Measurements from ENCODE around the gene F2R. TPM values are rescaled to one million over a fixed set of nuclear protein-coding genes. Genes with fewer than 3 reads are reported as not detected.
"Not testable (repeated sequence)": the region's sequence is repeated elsewhere in the genome, so short reads cannot be mapped to it uniquely, and the experiment has no call there.

F2R gene
- total RNA-seq, 4 donors from 2014 or later, result 0.38 to 13.0 (median 4.9) TPM

DNA sequence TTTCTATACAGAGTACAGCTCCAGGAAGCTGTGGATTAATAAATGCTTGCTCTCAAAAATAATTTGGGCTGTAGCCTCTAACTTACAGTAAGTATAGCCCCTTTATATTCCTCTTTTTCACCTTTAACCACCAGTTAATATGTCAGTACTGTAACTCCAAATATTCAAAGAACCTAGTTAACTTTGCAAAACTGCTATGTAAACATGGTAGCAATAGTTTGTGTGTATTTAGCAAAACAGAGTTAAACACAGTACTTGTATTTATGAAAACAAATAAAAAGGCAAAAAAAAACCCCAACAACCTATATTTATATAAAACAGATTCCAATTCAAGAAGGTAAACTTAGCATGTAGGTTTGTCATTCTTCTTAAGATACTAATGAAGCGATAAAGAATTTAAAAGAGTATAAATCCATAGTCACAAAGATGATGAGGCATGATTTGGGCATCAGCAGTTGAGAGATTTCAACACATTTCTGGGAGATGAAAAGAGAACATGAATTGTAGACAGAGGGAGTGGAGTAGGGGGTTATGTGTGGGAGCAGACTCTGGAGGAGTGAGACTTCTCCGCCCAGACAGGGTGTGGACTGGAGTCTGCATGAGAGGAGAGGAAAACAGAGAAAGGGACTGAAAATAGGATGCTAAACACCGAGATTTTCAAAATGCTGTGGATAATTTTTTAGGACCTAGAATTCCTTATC lies 55.9 kb downstream of the F2R start:
- Histone ChIP-seq H3K36me3 (no peaks in the 10 kb centered on the region), H3K27ac (no peak overlapping the region), H3K9me3 (no peaks in the 10 kb centered on the region), H3K27me3 (no peaks in the 10 kb centered on the region), H3K4me3 (no peak overlapping the region), H3K4me1 (peaks cover 0 to 6% (median 0%) of the 10 kb centered on the region in 3 donors)
- no peak for TF ChIP-seq POLR2A (IDR thresholded peaks at IDR 0.05)
- TF ChIP-seq, protein P1, sequence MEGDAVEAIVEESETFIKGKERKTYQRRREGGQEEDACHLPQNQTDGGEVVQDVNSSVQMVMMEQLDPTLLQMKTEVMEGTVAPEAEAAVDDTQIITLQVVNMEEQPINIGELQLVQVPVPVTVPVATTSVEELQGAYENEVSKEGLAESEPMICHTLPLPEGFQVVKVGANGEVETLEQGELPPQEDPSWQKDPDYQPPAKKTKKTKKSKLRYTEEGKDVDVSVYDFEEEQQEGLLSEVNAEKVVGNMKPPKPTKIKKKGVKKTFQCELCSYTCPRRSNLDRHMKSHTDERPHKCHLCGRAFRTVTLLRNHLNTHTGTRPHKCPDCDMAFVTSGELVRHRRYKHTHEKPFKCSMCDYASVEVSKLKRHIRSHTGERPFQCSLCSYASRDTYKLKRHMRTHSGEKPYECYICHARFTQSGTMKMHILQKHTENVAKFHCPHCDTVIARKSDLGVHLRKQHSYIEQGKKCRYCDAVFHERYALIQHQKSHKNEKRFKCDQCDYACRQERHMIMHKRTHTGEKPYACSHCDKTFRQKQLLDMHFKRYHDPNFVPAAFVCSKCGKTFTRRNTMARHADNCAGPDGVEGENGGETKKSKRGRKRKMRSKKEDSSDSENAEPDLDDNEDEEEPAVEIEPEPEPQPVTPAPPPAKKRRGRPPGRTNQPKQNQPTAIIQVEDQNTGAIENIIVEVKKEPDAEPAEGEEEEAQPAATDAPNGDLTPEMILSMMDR (IDR thresholded peaks at IDR 0.05), result no peak
- DNase-seq, result no peak
- WGBS, 2 donors, result 63 to 74% methylated on average over 3 of the region's 3 CpGs
- intact Hi-C loops (cut with DNase I), result loop anchor here (10.0 kb wide), 1 partner anchor 57 kb away; the partner anchor contains the start of gene F2R

DNA sequence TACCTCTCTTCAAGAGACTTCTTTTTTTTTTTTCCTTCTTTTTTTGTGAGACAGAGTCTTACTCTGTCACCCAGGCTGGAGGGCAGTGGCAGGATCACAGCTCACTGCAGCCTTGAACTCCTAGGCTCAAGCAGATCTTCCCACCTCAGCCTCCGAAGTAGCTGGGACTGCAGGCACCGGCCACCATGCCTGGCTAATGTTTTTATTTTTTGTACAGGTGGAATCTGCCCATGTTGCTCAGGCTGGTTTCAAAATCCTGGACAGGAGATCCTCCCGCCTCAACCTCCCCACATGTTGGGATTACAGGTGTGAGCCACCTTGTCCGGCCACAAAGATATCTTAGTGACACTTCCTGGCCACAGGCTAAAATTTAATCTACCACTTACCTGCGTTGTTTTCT lies 60.0 kb downstream of the F2R start:
- Histone ChIP-seq H3K4me3 (no peak overlapping the region), H3K27me3 (no peaks in the 10 kb centered on the region), H3K36me3 (no peaks in the 10 kb centered on the region), H3K4me1 (peaks cover 0 to 6% (median 0%) of the 10 kb centered on the region in 3 donors), H3K27ac (no peak overlapping the region), H3K9me3 (no peaks in the 10 kb centered on the region)
- DNase-seq, result no peak
- WGBS, 2 donors, result 89 to 93% methylated on average over 5 of the region's 5 CpGs
- intact Hi-C loops (cut with DNase I), result loop anchor here (5.0 to 10.0 kb wide), 2 partner anchors 61 to 174 kb away; partner anchors contain the start of gene F2R
- TF ChIP-seq, protein P1 (IDR thresholded peaks at IDR 0.05), result no peak
- TF ChIP-seq POLR2A (IDR thresholded peaks at IDR 0.05), result no peak

DNA sequence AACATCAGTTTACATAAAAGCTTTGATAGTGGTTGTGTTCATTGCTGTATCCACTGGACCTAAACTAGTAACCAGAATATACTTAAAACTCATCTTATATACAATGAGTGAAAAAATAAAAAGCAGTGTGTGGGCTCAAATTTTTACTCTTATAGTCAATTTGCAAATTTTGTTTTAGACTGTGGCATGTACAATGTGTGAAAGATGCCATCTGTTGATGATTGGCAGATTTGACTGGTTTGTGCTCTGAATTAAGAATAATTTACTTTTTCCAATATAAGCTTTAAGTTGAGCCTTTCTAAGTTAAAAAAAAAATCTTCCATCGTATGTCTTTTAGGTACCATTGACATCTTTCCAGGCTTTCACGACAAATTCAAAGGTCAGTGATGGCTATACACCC lies 60.5 kb downstream of the F2R start:
- H3K36me3 ChIP-seq, result no peaks in the 10 kb centered on the region
- TF ChIP-seq, protein P1 (IDR thresholded peaks at IDR 0.05), result no peak
- TF ChIP-seq POLR2A (IDR thresholded peaks at IDR 0.05), result no peak
- peaks cover 0 to 6% (median 0%) of the 10 kb centered on the region in 3 donors for H3K4me1 ChIP-seq
- no peaks in the 10 kb centered on the region for H3K27me3 ChIP-seq
- intact Hi-C loops (cut with DNase I), result loop anchor here (5.0 to 10.0 kb wide), 2 partner anchors 62 to 174 kb away; partner anchors contain the start of gene F2R
- no peaks in the 10 kb centered on the region for H3K9me3 ChIP-seq
- WGBS, 2 donors, result 80 to 83% methylated on average over 2 of the region's 2 CpGs
- no peak for DNase-seq
- no peak overlapping the region for H3K4me3 ChIP-seq
- H3K27ac ChIP-seq, result no peak overlapping the region

DNA sequence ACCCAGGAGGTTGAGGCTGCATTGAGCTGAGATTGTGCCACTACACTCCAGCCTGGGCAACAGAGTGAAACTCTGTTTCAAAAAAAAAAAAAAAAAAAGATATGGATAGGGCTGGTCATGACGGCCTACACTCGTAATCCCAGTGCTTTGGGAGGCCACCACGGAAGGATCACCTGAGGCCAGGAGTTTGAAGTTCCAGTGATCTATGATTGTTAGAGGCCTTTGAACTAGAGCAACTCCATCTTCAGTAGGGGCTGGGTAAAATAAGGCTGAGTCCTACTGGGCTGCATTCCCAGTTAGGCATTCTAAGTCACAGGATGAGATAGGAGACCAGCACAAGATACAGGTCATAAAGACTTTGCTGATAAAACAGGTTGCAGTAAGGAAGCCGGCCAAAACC lies 64.7 kb downstream of the F2R start:
- H3K4me3 ChIP-seq; intact Hi-C loops (cut with DNase I); DNase-seq; H3K9me3 ChIP-seq; H3K27ac ChIP-seq; H3K4me1 ChIP-seq; H3K36me3 ChIP-seq: not testable (repeated sequence)
- peaks cover 0 to 11% (median 0%) of the 10 kb centered on the region in 4 donors for H3K27me3 ChIP-seq
- WGBS, 2 donors, result 95% methylated on average over 4 of the region's 4 CpGs

DNA sequence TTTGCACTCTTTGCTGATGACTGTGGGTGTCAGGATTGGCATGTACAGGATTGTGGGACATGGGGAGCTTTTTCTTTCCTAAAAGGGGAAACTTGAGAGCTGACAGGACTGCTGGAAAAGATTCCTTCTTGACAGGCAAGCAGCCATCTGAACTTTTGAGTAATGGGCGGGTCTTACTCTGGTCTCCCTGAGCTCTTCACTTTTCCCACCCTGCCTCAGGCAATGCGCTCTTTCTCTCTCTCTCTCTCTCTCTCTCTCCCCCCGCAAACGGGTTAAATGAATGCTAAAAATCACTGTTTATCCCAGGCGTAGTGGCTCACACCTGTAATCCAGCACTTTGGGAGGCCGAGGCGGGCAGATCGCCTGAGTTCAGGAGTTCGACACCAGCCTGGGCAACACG lies 65.8 kb downstream of the F2R start:
- no peak for DNase-seq
- WGBS, 2 donors, result 79 to 86% methylated on average over 7 to 8 of the region's 10 CpGs
- H3K27me3 ChIP-seq, result peaks cover 0 to 11% (median 0%) of the 10 kb centered on the region in 4 donors
- no peaks in the 10 kb centered on the region for H3K9me3 ChIP-seq
- no peaks in the 10 kb centered on the region for H3K36me3 ChIP-seq
- no peak overlapping the region for H3K4me3 ChIP-seq
- intact Hi-C loops (cut with DNase I), result no loop called here
- peaks cover 0 to 7% (median 0%) of the 10 kb centered on the region in 3 donors for H3K4me1 ChIP-seq
- no peak overlapping the region for H3K27ac ChIP-seq
- TF ChIP-seq POLR2A (IDR thresholded peaks at IDR 0.05), result no peak
- TF ChIP-seq, protein P1 (IDR thresholded peaks at IDR 0.05), result no peak

Data from esophagus squamous epithelium (tissue), 5 donors.